ENCODE data around the gene SELENOI. TPM values are rescaled to one million over a fixed set of nuclear protein-coding genes. Genes with fewer than 3 reads are reported as not detected.

The SELENOI gene
- total RNA-seq, 2 donors from 2014 or later: 10.4 to 31.3 TPM

DNA sequence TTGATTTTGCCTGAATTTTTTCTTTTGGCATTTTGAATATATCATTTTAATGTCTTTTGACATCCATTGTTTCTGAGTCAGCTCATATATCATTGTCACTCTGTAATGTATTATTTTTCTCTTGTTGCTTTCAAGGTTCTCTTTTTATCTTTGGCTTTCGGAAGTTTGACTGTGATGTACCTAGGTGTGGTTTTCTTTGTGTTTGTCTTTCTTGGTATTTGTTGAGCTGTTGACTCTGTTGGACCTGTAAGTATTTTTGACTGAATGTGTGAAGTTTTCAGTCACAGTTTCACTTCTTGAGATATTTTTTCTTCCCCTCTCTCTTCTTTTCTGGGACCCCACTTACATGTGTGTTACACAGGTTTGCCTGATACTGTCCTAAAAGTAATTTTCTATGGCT is 30.9 kb downstream of the SELENOI start:
- ATAC-seq (no peak), DNase-seq (no peak)
- Histone ChIP-seq H3K27ac (no peak overlapping the region), H3K4me1 (no peaks in the 10 kb centered on the region), H3K36me3 (replicated peaks in 1 of 2; ENCODE audit: insufficient read depth in 1 of 2, low read depth in 2 of 2) (peaks cover 0 to 4% of the 10 kb centered on the region in 2 donors), H3K9me3 (no peaks in the 10 kb centered on the region), H3K4me3 (no peak overlapping the region), H3K27me3 (no peaks in the 10 kb centered on the region)
- WGBS, 2 donors: 82 to 89% methylated on average over 1 of the region's 1 CpG
- intact Hi-C loops (cut with DNase I): no loop called here
- no peak for TF ChIP-seq POLR2A (IDR thresholded peaks at IDR 0.05)
- TF ChIP-seq, protein P1, sequence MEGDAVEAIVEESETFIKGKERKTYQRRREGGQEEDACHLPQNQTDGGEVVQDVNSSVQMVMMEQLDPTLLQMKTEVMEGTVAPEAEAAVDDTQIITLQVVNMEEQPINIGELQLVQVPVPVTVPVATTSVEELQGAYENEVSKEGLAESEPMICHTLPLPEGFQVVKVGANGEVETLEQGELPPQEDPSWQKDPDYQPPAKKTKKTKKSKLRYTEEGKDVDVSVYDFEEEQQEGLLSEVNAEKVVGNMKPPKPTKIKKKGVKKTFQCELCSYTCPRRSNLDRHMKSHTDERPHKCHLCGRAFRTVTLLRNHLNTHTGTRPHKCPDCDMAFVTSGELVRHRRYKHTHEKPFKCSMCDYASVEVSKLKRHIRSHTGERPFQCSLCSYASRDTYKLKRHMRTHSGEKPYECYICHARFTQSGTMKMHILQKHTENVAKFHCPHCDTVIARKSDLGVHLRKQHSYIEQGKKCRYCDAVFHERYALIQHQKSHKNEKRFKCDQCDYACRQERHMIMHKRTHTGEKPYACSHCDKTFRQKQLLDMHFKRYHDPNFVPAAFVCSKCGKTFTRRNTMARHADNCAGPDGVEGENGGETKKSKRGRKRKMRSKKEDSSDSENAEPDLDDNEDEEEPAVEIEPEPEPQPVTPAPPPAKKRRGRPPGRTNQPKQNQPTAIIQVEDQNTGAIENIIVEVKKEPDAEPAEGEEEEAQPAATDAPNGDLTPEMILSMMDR (IDR thresholded peaks at IDR 0.05): no peak

DNA sequence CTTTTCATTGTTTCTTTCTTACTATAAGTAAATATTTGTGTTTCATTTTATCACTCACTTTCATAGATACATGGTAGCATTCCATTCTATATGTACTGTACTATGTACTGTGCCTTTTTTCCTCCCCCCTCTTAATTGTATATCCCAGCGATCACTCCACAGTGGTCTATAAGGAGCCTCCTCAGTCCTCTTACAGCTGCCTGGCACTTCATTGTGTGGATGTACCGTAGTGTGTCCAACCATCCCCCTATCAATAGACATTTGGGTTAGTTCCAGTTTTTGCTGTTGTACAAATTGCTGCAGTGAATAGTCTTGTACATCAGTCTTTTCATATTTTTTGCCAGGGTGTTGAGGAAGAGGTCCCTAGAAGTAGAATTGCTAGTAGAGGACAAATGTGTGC is 34.3 kb downstream of the SELENOI start:
- Histone ChIP-seq H3K4me3 (no peak overlapping the region), H3K36me3 (replicated peaks in 1 of 2; ENCODE audit: insufficient read depth in 1 of 2, low read depth in 2 of 2) (no peaks in the 10 kb centered on the region), H3K27me3 (no peaks in the 10 kb centered on the region), H3K27ac (no peak overlapping the region), H3K9me3 (no peaks in the 10 kb centered on the region), H3K4me1 (no peaks in the 10 kb centered on the region)
- 88 to 91% methylated on average over 2 of the region's 2 CpGs for WGBS, 2 donors
- TF ChIP-seq, protein P1 (IDR thresholded peaks at IDR 0.05): no peak
- no peak for TF ChIP-seq POLR2A (IDR thresholded peaks at IDR 0.05)
- ATAC-seq (no peak), DNase-seq (no peak)
- intact Hi-C loops (cut with DNase I): no loop called here

DNA sequence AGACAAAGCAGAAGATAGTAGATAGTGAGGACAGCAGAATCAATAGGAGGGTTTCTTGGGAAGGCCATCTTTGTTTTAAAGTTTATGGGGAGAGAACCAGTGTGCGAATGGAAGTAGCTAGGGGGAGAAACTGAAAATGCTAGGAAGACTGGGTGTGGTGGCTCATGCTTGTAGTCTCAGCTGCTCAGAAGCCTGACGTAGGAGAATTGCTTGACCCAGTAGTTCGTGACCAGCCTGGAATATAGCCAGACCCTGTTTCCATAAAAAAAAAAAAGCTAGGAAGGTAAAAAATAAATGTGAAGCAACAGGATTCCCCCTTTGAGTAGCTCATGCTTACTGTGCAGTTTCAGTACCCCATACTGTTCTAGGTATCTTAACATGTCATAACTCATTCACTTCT is 36.6 kb downstream of the SELENOI start:
- no peak for TF ChIP-seq POLR2A (IDR thresholded peaks at IDR 0.05)
- TF ChIP-seq, protein P1 (IDR thresholded peaks at IDR 0.05): no peak
- no peaks in the 10 kb centered on the region for H3K27me3 ChIP-seq
- no peak overlapping the region for H3K4me3 ChIP-seq
- no peaks in the 10 kb centered on the region for H3K9me3 ChIP-seq
- ATAC-seq (no peak), DNase-seq (no peak)
- H3K4me1 ChIP-seq: no peaks in the 10 kb centered on the region
- no peak overlapping the region for H3K27ac ChIP-seq
- intact Hi-C loops (cut with DNase I): no loop called here
- WGBS, 2 donors: 93 to 95% methylated on average over 3 of the region's 3 CpGs
- H3K36me3 ChIP-seq (replicated peaks in 1 of 2; ENCODE audit: insufficient read depth in 1 of 2, low read depth in 2 of 2): peaks cover 0 to 3% of the 10 kb centered on the region in 2 donors

DNA sequence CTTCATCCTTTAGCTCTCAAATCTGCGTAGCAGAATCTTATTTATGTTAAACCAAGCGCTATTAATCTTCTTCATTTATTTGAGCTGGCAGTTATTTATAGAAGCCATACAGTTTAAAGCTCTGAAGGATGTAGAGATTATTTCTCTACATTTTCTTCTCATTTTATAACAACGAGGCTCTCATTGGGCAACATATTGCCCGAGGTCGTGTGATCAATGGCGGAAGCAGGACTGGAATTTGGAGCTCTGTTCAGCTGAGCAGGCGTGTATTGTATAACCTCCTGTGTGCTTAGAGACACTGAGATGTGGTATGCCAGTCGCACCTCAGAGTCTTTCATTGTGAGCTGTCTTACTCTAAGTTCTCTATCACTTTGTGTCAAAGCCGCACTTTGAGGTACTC is 38.2 kb downstream of the SELENOI start:
- intact Hi-C loops (cut with DNase I): no loop called here
- Histone ChIP-seq H3K9me3 (no peaks in the 10 kb centered on the region), H3K4me1 (no peaks in the 10 kb centered on the region), H3K4me3 (no peak overlapping the region), H3K36me3 (replicated peaks in 1 of 2; ENCODE audit: insufficient read depth in 1 of 2, low read depth in 2 of 2) (peaks cover 0 to 7% of the 10 kb centered on the region in 2 donors), H3K27me3 (no peaks in the 10 kb centered on the region), H3K27ac (no peak overlapping the region)
- WGBS, 2 donors: 90 to 92% methylated on average over 9 of the region's 9 CpGs
- ATAC-seq (no peak), DNase-seq (no peak)
- TF ChIP-seq, protein P1 (IDR thresholded peaks at IDR 0.05): no peak
- no peak for TF ChIP-seq POLR2A (IDR thresholded peaks at IDR 0.05)

DNA sequence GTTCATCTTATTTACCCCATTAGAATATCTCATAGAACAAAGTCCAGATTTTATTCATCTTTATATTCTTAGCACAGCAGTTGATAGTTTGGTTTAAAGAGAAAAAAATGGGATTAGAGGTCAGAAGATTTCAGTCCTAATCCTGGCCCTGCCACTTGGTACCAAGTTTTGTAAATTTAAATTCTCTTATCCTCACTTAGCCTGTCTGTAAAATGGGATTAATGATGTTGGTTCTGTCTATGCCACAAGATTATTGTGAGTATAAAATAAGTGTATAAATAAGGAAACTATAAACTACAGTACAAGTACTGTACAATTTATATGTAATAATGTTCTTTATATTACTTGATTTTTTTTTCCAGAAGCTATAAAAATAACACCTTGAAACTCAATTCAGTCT is 38.7 kb downstream of the SELENOI start:
- Histone ChIP-seq H3K27ac (no peak overlapping the region), H3K27me3 (no peaks in the 10 kb centered on the region), H3K4me1 (no peaks in the 10 kb centered on the region), H3K4me3 (no peak overlapping the region), H3K9me3 (no peaks in the 10 kb centered on the region), H3K36me3 (replicated peaks in 1 of 2; ENCODE audit: insufficient read depth in 1 of 2, low read depth in 2 of 2) (peaks cover 0 to 7% of the 10 kb centered on the region in 2 donors)
- TF ChIP-seq POLR2A (IDR thresholded peaks at IDR 0.05): no peak
- TF ChIP-seq, protein P1 (IDR thresholded peaks at IDR 0.05): no peak
- intact Hi-C loops (cut with DNase I): no loop called here
- ATAC-seq (no peak), DNase-seq (no peak)

Data from body of pancreas (tissue), 4 donors.